LNCAP (cell line): ENCODE measurements around the gene PLAC1.

Source experiments
- TF ChIP-seq, protein P1 (sequence below): fragments of 450-650 bp; IDR thresholded peaks from 2 replicates; pipeline ENCODE4 v1.5.1; 2017; ENCODE audit warnings: mild to moderate bottlenecking

Gene PLAC1

GRCh38 chrX:134542485-134542884, 115.8 kb downstream of the PLAC1 start:
- TF ChIP-seq, protein P1, sequence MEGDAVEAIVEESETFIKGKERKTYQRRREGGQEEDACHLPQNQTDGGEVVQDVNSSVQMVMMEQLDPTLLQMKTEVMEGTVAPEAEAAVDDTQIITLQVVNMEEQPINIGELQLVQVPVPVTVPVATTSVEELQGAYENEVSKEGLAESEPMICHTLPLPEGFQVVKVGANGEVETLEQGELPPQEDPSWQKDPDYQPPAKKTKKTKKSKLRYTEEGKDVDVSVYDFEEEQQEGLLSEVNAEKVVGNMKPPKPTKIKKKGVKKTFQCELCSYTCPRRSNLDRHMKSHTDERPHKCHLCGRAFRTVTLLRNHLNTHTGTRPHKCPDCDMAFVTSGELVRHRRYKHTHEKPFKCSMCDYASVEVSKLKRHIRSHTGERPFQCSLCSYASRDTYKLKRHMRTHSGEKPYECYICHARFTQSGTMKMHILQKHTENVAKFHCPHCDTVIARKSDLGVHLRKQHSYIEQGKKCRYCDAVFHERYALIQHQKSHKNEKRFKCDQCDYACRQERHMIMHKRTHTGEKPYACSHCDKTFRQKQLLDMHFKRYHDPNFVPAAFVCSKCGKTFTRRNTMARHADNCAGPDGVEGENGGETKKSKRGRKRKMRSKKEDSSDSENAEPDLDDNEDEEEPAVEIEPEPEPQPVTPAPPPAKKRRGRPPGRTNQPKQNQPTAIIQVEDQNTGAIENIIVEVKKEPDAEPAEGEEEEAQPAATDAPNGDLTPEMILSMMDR, result no peak

DNA sequence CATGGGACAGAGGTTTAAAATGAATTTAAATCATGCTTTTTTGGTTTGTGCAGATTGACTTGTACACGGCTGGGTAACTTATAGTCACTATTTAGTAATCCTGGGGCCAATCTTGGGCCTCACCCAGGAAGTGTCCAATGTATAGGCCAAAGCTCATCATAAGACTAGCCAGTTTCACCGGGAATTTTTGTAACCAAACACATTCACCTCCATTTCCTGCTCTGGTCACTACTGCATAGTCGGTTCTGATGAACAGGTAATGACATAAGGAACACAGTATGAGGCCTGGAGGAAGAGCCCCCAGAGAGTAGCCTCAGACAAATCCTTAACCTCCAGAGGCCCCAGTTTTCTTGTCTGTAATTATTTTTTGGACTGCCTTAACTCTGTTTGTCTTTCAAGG, 116.4 kb downstream of the PLAC1 start:
- TF ChIP-seq, protein P1, result no peak

GRCh38 chrX:134538316-134538715, 120.0 kb downstream of the PLAC1 start:
- TF ChIP-seq, protein P1, result no peak

DNA sequence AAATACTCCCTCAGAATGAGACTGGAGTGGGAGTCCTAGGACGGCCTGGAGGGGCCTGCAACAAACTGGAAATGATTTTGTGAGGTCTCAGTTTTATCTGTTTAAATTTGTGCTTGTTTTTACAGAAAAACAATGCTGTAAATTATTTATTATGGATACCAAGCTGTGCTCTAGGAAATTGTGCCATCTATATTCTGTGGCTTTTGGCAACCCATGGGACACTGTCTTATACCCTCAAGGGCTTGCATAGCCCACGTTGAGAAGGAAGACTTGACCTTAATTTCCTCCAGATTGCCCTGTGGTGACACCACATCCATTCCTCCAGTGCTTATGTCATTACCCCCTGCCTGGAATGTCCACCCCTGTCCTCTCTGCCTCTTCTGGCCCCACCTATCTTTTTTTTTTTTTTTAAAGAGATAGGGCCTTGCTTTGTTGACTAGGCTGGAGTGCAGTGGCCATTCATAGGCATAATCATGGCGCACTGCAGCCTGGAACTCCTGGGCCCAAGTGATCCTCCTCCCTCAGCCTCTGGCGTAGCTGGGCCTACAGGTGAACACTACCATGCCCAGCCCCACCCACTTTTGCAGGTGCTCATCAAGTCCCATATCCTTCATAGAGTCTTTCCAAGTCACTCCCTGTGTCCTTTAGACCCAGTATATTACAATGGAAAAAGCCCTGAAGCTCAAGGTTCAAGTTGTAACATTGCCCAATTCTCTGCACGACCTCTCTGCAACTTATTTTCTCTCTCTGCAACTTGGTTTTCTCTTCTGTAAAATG, 120.9 kb downstream of the PLAC1 start:
- TF ChIP-seq, protein P1, result no peak

GRCh38 chrX:134533952-134534351, 124.3 kb downstream of the PLAC1 start:
- TF ChIP-seq, protein P1, result no peak

- TF ChIP-seq, protein P1, result no peak
Measured at GRCh38 chrX:134533352-134533751, 124.9 kb downstream of the PLAC1 start.

- TF ChIP-seq, protein P1, result no peak
Measured at GRCh38 chrX:134530845-134531244, 127.4 kb downstream of the PLAC1 start.
